B cell (primary cell): ENCODE results near the gene TOX2. TPM values are rescaled to one million over a fixed set of nuclear protein-coding genes. Genes with fewer than 3 reads are reported as not detected.

Experiments
- ATAC-seq: fragments of 200-7000 bp; cut with Tn5 transposase; one replicate; pipeline ENCODE4 v1.10.0; 2021; ENCODE audit warnings: low read depth, mild to moderate bottlenecking, moderate number of reproducible peaks, moderate library complexity
- CTCF ChIA-PET: fragments of 350-600 bp; sonication (Branson Sonifier 250); formaldehyde crosslinking; loops from one replicate; lab custom pipeline; 2021; ENCODE audit warnings: antibody characterized with exemption, inconsistent platforms; lab: Charles Lee
- POLR2A ChIA-PET: fragments of 350-600 bp; sonication (Branson Sonifier 250); formaldehyde crosslinking; loops from one replicate; lab custom pipeline; 2021; ENCODE audit warnings: antibody characterized with exemption; lab: Charles Lee
- DNase-seq: peaks from one replicate; pipeline ENCODE4 v3.0.0; 2013
- H2AFZ ChIP-seq: 2 replicates; pipeline ENCODE4 v1.6.1; 2012; ENCODE audit warnings: mild to moderate bottlenecking, low read depth, low read length; ENCODE audit not compliant: insufficient read depth, poor library complexity, severe bottlenecking
- H3K27ac ChIP-seq, 2 donors: 1 replicate in 1 of 2; 2 replicates in 1 of 2; pipeline ENCODE4 v1.5.1; 2012 to 2013; ENCODE audit warnings: low read length in 2 of 2, mild to moderate bottlenecking in 2 of 2, moderate library complexity in 1 of 2
- H3K27me3 ChIP-seq, 4 experiments: fragments of 200-600 bp in 1 of 4; sonication (generic) in 1 of 4; replicated peaks in 1 of 4; 1 replicate in 2 of 4; 2 replicates in 2 of 4; pipeline versions ENCODE4 v1.6.1 to v1.7.0; 2013 to 2016; ENCODE audit warnings: low read length in 3 of 4, mild to moderate bottlenecking in 2 of 4, mixed read lengths in 1 of 4, moderate library complexity in 1 of 4; ENCODE audit not compliant: insufficient read depth in 4 of 4, control insufficient read depth in 3 of 4; ENCODE audit errors: control extremely low read depth in 1 of 4
- H3K36me3 ChIP-seq, 2 experiments: replicated peaks in 1 of 2; 1 replicate in 1 of 2; 2 replicates in 1 of 2; pipeline versions ENCODE4 v1.6.1 to v1.7.1; 2013; ENCODE audit warnings: low read length in 1 of 2; ENCODE audit not compliant: insufficient read depth in 2 of 2, control insufficient read depth in 1 of 2; ENCODE audit errors: control extremely low read depth in 1 of 2, extremely low read depth in 1 of 2
- H3K4me1 ChIP-seq, 2 donors: fragments of 200-600 bp in 1 of 2; sonication (generic) in 1 of 2; 1 replicate in 1 of 2; 2 replicates in 1 of 2; pipeline versions ENCODE4 v1.5.1 to v1.6.1; 2013 to 2017; ENCODE audit warnings: low read length in 2 of 2; ENCODE audit not compliant: control insufficient read depth in 2 of 2, insufficient read depth in 2 of 2
- H3K4me2 ChIP-seq: replicated peaks from 2 replicates; pipeline ENCODE3; 2012; ENCODE audit warnings: mild to moderate bottlenecking, low read depth, low read length; ENCODE audit not compliant: poor library complexity, severe bottlenecking
- H3K4me3 ChIP-seq, 5 experiments: fragments of 200-600 bp in 1 of 5; sonication (generic) in 1 of 5; 1 replicate in 3 of 5; 2 replicates in 2 of 5; pipeline versions ENCODE4 v1.5.1 to v1.7.0; 2011 to 2016; ENCODE audit warnings: low read length in 4 of 5, mild to moderate bottlenecking in 4 of 5, low read depth in 2 of 5, control low read depth in 1 of 5, moderate library complexity in 1 of 5; ENCODE audit not compliant: insufficient read depth in 1 of 5; ENCODE audit errors: control extremely low read depth in 1 of 5, extremely low read depth in 1 of 5
- H3K79me2 ChIP-seq: fragments of 200-600 bp; sonication (generic); one replicate; pipeline ENCODE4 v1.6.0; 2016; ENCODE audit warnings: low read length; ENCODE audit not compliant: control insufficient read depth, insufficient read depth
- H3K9ac ChIP-seq: fragments of 200-600 bp; sonication (generic); 2 replicates; pipeline ENCODE4 v1.6.1; 2017; ENCODE audit warnings: mild to moderate bottlenecking, low read length, moderate library complexity
- H3K9me3 ChIP-seq, 3 donors: one replicate each; pipeline versions ENCODE4 v1.6.1 to v1.7.1; 2013; ENCODE audit warnings: low read length in 2 of 3; ENCODE audit not compliant: control insufficient read depth in 2 of 3, insufficient read depth in 1 of 3; ENCODE audit errors: control extremely low read depth in 1 of 3
- H4K20me1 ChIP-seq: 2 replicates; pipeline ENCODE4 v1.6.0; 2012; ENCODE audit warnings: mild to moderate bottlenecking, low read length; ENCODE audit not compliant: insufficient read depth, control insufficient read depth, poor library complexity, severe bottlenecking
- H3K27ac Mint-ChIP-seq: one replicate; pipeline ENCODE4 v1.8.0; 2021; ENCODE audit warnings: mixed read lengths
- H3K27me3 Mint-ChIP-seq: one replicate; pipeline ENCODE4 v1.8.0; 2021; ENCODE audit warnings: mixed read lengths
- H3K4me1 Mint-ChIP-seq: one replicate; pipeline ENCODE4 v1.8.0; 2021; ENCODE audit warnings: mixed read lengths
- H3K4me3 Mint-ChIP-seq: one replicate; pipeline ENCODE4 v1.8.0; 2021; ENCODE audit warnings: mixed read lengths
- H3K9me3 Mint-ChIP-seq: one replicate; pipeline ENCODE4 v1.8.0; 2022; ENCODE audit warnings: mixed read lengths; ENCODE audit not compliant: insufficient read depth
- EZH2 ChIP-seq: IDR thresholded peaks from 2 replicates; pipeline ENCODE4 v1.6.1; 2012; ENCODE audit warnings: borderline replicate concordance, low read depth, mild to moderate bottlenecking, moderate library complexity, low read length; ENCODE audit not compliant: insufficient read depth, poor library complexity, severe bottlenecking
- WGBS: methylation state at CpG from one replicate; pipeline ENCODE4 v1.1.5; 2013; ENCODE audit warnings: missing lambda C conversion rate; ENCODE audit not compliant: insufficient coverage; 5-methylcytosine and 5-hydroxymethylcytosine counted together
- intact Hi-C: fragments of 100-400 bp; cut with micrococcal nuclease; formaldehyde crosslinking; loops from one replicate; pipeline ENCODE4 v1.10.0; 2022
- polyA plus RNA-seq: library from polyadenylated mRNA; depleted of rRNA; stranded (reverse); fragments of >200 nt; gene quantifications from 2 replicates; pipeline ENCODE4 v1.2.3, GENCODE V29; 2012
- total RNA-seq, 2 donors: library from RNA; stranded (reverse); fragments of 120-200 nt in 1 of 2; gene quantifications; 1 replicate in 1 of 2; 2 replicates in 1 of 2; pipeline versions ENCODE4 v1.2.3 to v1.2.4, GENCODE V29; 2013 to 2022
- TF ChIP-seq, protein P1 (sequence below): fragments of 200-600 bp; IDR thresholded peaks from one replicate; pipeline ENCODE4 v1.8.0; 2022; ENCODE audit warnings: antibody characterized with exemption, mild to moderate bottlenecking

TOX2 gene
- total and polyA plus RNA-seq, 2 donors (not counting 1 experiment from before 2014, with no cell fraction given), result 1.2 to 4.1 TPM

DNA sequence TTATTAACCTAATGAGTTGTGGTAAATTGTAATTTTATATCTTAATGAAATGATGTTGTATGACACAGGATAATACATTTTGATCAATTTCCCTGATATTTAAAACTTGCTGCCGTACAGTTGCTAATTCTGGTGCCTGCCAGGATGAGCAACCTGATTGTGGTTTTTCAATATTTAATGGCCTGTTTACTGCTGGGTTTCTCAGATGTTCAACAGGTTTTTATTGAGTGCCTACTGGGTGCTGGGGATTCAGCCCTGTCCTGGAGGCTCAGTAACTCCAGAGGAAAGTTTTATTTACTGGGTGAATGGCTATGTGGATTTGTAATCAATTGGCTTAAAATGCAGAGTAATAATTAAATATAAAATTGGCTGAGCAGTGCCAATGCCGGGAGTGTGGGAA lies 8.0 kb downstream of the TOX2 start:
- H3K9me3 ChIP-seq, result peaks cover 0 to 7% (median 0%) of the 10 kb centered on the region in 3 donors
- H3K79me2 ChIP-seq, result no peaks in the 10 kb centered on the region
- H3K36me3 ChIP-seq, result no peaks in the 10 kb centered on the region
- peaks cover 0 to 19% of the 10 kb centered on the region in 2 donors for H3K4me1 ChIP-seq
- H2AFZ ChIP-seq, result no peak overlapping the region
- Mint-ChIP-seq H3K27me3 (peaks cover 27% of the 10 kb centered on the region), H3K27ac (no peak overlapping the region), H3K9me3 (no peaks in the 10 kb centered on the region), H3K4me3 (no peak overlapping the region), H3K4me1 (peaks cover 26% of the 10 kb centered on the region)
- WGBS, result 84% methylated on average over 2 of the region's 2 CpGs
- peaks cover 0 to 7% (median 3%) of the 10 kb centered on the region in 4 experiments for H3K27me3 ChIP-seq
- H4K20me1 ChIP-seq, result no peaks in the 10 kb centered on the region
- CTCF ChIA-PET, result no interaction called here
- no peak for TF ChIP-seq EZH2
- TF ChIP-seq, protein P1, sequence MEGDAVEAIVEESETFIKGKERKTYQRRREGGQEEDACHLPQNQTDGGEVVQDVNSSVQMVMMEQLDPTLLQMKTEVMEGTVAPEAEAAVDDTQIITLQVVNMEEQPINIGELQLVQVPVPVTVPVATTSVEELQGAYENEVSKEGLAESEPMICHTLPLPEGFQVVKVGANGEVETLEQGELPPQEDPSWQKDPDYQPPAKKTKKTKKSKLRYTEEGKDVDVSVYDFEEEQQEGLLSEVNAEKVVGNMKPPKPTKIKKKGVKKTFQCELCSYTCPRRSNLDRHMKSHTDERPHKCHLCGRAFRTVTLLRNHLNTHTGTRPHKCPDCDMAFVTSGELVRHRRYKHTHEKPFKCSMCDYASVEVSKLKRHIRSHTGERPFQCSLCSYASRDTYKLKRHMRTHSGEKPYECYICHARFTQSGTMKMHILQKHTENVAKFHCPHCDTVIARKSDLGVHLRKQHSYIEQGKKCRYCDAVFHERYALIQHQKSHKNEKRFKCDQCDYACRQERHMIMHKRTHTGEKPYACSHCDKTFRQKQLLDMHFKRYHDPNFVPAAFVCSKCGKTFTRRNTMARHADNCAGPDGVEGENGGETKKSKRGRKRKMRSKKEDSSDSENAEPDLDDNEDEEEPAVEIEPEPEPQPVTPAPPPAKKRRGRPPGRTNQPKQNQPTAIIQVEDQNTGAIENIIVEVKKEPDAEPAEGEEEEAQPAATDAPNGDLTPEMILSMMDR, result no peak
- no peak overlapping the region for H3K9ac ChIP-seq
- DNase-seq (no peak), ATAC-seq (no peak)
- H3K27ac ChIP-seq, result no peak overlapping the region
- POLR2A ChIA-PET, result no interaction called here
- H3K4me2 ChIP-seq, result no peak overlapping the region
- intact Hi-C loops, result no loop called here
- no peak overlapping the region for H3K4me3 ChIP-seq

DNA sequence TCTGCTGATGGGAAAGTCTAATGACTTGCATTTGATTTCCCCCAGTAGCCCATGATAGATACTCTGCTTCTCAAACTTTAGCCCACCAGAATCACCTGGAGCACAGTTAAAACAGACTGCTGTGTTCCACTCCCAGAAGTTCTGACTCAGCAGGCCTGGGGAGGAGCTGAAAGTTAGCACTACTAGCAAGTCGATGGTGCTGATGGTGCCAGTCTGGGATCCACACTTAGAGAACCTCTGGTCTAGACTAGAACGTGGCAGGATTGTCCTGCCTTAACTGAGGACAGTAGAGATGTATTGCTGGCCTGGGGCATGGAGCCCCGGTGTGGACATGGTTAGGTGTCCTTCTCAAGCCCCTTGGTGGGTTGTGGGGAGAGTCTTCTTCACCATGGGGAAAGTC lies 8.7 kb downstream of the TOX2 start:
- Mint-ChIP-seq H3K27ac (no peak overlapping the region), H3K4me3 (no peak overlapping the region), H3K9me3 (no peaks in the 10 kb centered on the region), H3K27me3 (peaks cover 29% of the 10 kb centered on the region), H3K4me1 (peaks cover 26% of the 10 kb centered on the region)
- Histone ChIP-seq H3K4me1 (peaks cover 0 to 19% of the 10 kb centered on the region in 2 donors), H3K27me3 (peaks cover 0 to 4% (median 1%) of the 10 kb centered on the region in 4 experiments), H2AFZ (no peak overlapping the region), H3K36me3 (no peaks in the 10 kb centered on the region), H3K4me2 (no peak overlapping the region), H3K9ac (no peak overlapping the region), H3K9me3 (peaks cover 0 to 7% (median 0%) of the 10 kb centered on the region in 3 donors), H3K79me2 (no peaks in the 10 kb centered on the region), H3K27ac (no peak overlapping the region), H4K20me1 (no peaks in the 10 kb centered on the region), H3K4me3 (no peak overlapping the region)
- POLR2A ChIA-PET, result no interaction called here
- ATAC-seq (no peak), DNase-seq (no peak)
- WGBS, result 75% methylated on average over 3 of the region's 3 CpGs
- CTCF ChIA-PET, result no interaction called here
- TF ChIP-seq EZH2, result no peak
- TF ChIP-seq, protein P1, result no peak
- intact Hi-C loops, result no loop called here
